Activated naive CD4-positive, alpha-beta T cell treated with anti-CD3 and anti-CD28 coated beads, Interleukin-2, amount 50 U/mL, for 24 hours (primary cell): Measurements from ENCODE around the gene OXCT2.
"Not testable (repeated sequence)": the region's sequence is repeated elsewhere in the genome, so short reads cannot be mapped to it uniquely, and the experiment has no call there.

Source experiments
- H3K27ac Mint-ChIP-seq: one replicate; pipeline ENCODE4 v1.8.0; 2021; ENCODE audit warnings: mild to moderate bottlenecking, mixed read lengths
- H3K27me3 Mint-ChIP-seq: one replicate; pipeline ENCODE4 v1.8.0; 2021; ENCODE audit warnings: mixed read lengths
- H3K36me3 Mint-ChIP-seq: one replicate; pipeline ENCODE4 v1.8.0; 2021; ENCODE audit warnings: mixed read lengths
- H3K4me1 Mint-ChIP-seq: one replicate; pipeline ENCODE4 v1.8.0; 2021; ENCODE audit warnings: mixed read lengths
- H3K4me3 Mint-ChIP-seq: one replicate; pipeline ENCODE4 v1.8.0; 2021; ENCODE audit warnings: mild to moderate bottlenecking, mixed read lengths
- H3K9me3 Mint-ChIP-seq: one replicate; pipeline ENCODE4 v1.8.0; 2021; ENCODE audit warnings: mixed read lengths

Gene OXCT2

GRCh38 chr1:39771022-39771532, at the start of gene OXCT2:
OXCT2 (minus strand) TSS chr1:39771348; CDS start chr1:39771255, 93 bp downstream.
- not testable (repeated sequence) for H3K27ac Mint-ChIP-seq, H3K4me1 Mint-ChIP-seq, H3K36me3 Mint-ChIP-seq, H3K27me3 Mint-ChIP-seq, H3K9me3 Mint-ChIP-seq
- peak within 1 kb of the TSS; percentile 65 for H3K4me3 Mint-ChIP-seq

- no peak overlapping the region for H3K4me3 Mint-ChIP-seq
- no peaks in the 10 kb centered on the region for H3K36me3 Mint-ChIP-seq
- H3K4me1 Mint-ChIP-seq, result peaks cover 8% of the 10 kb centered on the region
- no peaks in the 10 kb centered on the region for H3K9me3 Mint-ChIP-seq
- no peak overlapping the region for H3K27ac Mint-ChIP-seq
- H3K27me3 Mint-ChIP-seq, result peaks cover 2% of the 10 kb centered on the region
These were observed 48.1 kb upstream of the OXCT2 start for GRCh38 chr1:39819091-39819812.

- H3K4me1 Mint-ChIP-seq, result peaks cover 8% of the 10 kb centered on the region
- H3K4me3 Mint-ChIP-seq, result no peak overlapping the region
- no peaks in the 10 kb centered on the region for H3K36me3 Mint-ChIP-seq
- no peaks in the 10 kb centered on the region for H3K9me3 Mint-ChIP-seq
- H3K27ac Mint-ChIP-seq, result no peak overlapping the region
- peaks cover 2% of the 10 kb centered on the region for H3K27me3 Mint-ChIP-seq
These were observed 47.3 kb upstream of the OXCT2 start for GRCh38 chr1:39818482-39818881.

- peak overlapping the region; percentile 84 for H3K27ac Mint-ChIP-seq
- not testable (repeated sequence) for H3K4me1 Mint-ChIP-seq, H3K27me3 Mint-ChIP-seq, H3K9me3 Mint-ChIP-seq, H3K36me3 Mint-ChIP-seq
- H3K4me3 Mint-ChIP-seq, result peak overlapping the region; percentile 81
These were observed 46.2 kb upstream of the OXCT2 start for GRCh38 chr1:39817091-39817932.

- H3K4me1 Mint-ChIP-seq, result peaks cover 8% of the 10 kb centered on the region
- H3K9me3 Mint-ChIP-seq, result no peaks in the 10 kb centered on the region
- no peak overlapping the region for H3K27ac Mint-ChIP-seq
- H3K4me3 Mint-ChIP-seq, result peak overlapping the region; percentile 81
- H3K36me3 Mint-ChIP-seq, result no peaks in the 10 kb centered on the region
- peaks cover 2% of the 10 kb centered on the region for H3K27me3 Mint-ChIP-seq
These were observed 45.4 kb upstream of the OXCT2 start for GRCh38 chr1:39816415-39817090.

- H3K4me3 Mint-ChIP-seq, result no peak overlapping the region
- H3K27me3 Mint-ChIP-seq, result peaks cover 2% of the 10 kb centered on the region
- H3K27ac Mint-ChIP-seq, result no peak overlapping the region
- no peaks in the 10 kb centered on the region for H3K9me3 Mint-ChIP-seq
- H3K4me1 Mint-ChIP-seq, result peaks cover 8% of the 10 kb centered on the region
- no peaks in the 10 kb centered on the region for H3K36me3 Mint-ChIP-seq
These were observed 41.8 kb upstream of the OXCT2 start for GRCh38 chr1:39812913-39813312.

- Mint-ChIP-seq H3K27me3 (no peaks in the 10 kb centered on the region), H3K9me3 (no peaks in the 10 kb centered on the region), H3K4me3 (no peak overlapping the region), H3K4me1 (no peaks in the 10 kb centered on the region), H3K36me3 (peaks cover 9% of the 10 kb centered on the region), H3K27ac (no peak overlapping the region)
These were observed 37.8 kb upstream of the OXCT2 start for GRCh38 chr1:39808784-39809517.

GRCh38 chr1:39805385-39805784, 34.2 kb upstream of the OXCT2 start:
- Mint-ChIP-seq H3K4me1 (no peaks in the 10 kb centered on the region), H3K4me3 (no peak overlapping the region), H3K36me3 (peaks cover 9% of the 10 kb centered on the region), H3K27ac (no peak overlapping the region), H3K9me3 (no peaks in the 10 kb centered on the region), H3K27me3 (no peaks in the 10 kb centered on the region)

- H3K9me3 Mint-ChIP-seq, result no peaks in the 10 kb centered on the region
- no peak overlapping the region for H3K4me3 Mint-ChIP-seq
- peaks cover 9% of the 10 kb centered on the region for H3K36me3 Mint-ChIP-seq
- H3K4me1 Mint-ChIP-seq, result peaks cover 14% of the 10 kb centered on the region
- H3K27ac Mint-ChIP-seq, result no peak overlapping the region
- no peaks in the 10 kb centered on the region for H3K27me3 Mint-ChIP-seq
These were observed 31.5 kb upstream of the OXCT2 start for GRCh38 chr1:39802496-39803260.

GRCh38 chr1:39800471-39800835, 29.3 kb upstream of the OXCT2 start:
- H3K27me3 Mint-ChIP-seq, result no peaks in the 10 kb centered on the region
- H3K27ac Mint-ChIP-seq, result no peak overlapping the region
- H3K4me1 Mint-ChIP-seq, result peaks cover 14% of the 10 kb centered on the region
- peaks cover 5% of the 10 kb centered on the region for H3K36me3 Mint-ChIP-seq
- no peaks in the 10 kb centered on the region for H3K9me3 Mint-ChIP-seq
- H3K4me3 Mint-ChIP-seq, result no peak overlapping the region

GRCh38 chr1:39799770-39800470, 28.8 kb upstream of the OXCT2 start:
- Mint-ChIP-seq H3K4me1 (peaks cover 14% of the 10 kb centered on the region), H3K27me3 (no peaks in the 10 kb centered on the region), H3K4me3 (peak overlapping the region; percentile 73), H3K36me3 (peaks cover 2% of the 10 kb centered on the region), H3K9me3 (no peaks in the 10 kb centered on the region), H3K27ac (peak overlapping the region; percentile 17)

- not testable (repeated sequence) for H3K27me3 Mint-ChIP-seq, H3K36me3 Mint-ChIP-seq, H3K9me3 Mint-ChIP-seq
- peak overlapping the region; percentile 80 for H3K27ac Mint-ChIP-seq
- peaks cover 14% of the 10 kb centered on the region for H3K4me1 Mint-ChIP-seq
- peak overlapping the region; percentile 73 for H3K4me3 Mint-ChIP-seq
These were observed 28.0 kb upstream of the OXCT2 start for GRCh38 chr1:39798859-39799769.

GRCh38 chr1:39795651-39796050, 24.5 kb upstream of the OXCT2 start:
- Mint-ChIP-seq H3K27me3 (peaks cover 5% of the 10 kb centered on the region), H3K4me1 (peaks cover 19% of the 10 kb centered on the region), H3K27ac (no peak overlapping the region)

More at GRCh38 chr1:39795651-39796050, 24.5 kb upstream of the OXCT2 start:
- no peaks in the 10 kb centered on the region for H3K9me3 Mint-ChIP-seq
- no peak overlapping the region for H3K4me3 Mint-ChIP-seq
- H3K36me3 Mint-ChIP-seq, result no peaks in the 10 kb centered on the region
